PC-3 (cell line): ENCODE data around the gene OCSTAMP. TPM values are rescaled to one million over a fixed set of nuclear protein-coding genes. Genes with fewer than 3 reads are reported as not detected.

Source experiments
- ATAC-seq: fragments of 200-7000 bp; cut with Tn5 transposase; 2 replicates; pipeline ENCODE4 v1.9.1; 2020; ENCODE audit warnings: mild to moderate bottlenecking, moderate library complexity
- BruUV-seq: library from RNA; stranded (reverse); fragments of 400-500 nt; replicated peaks from 2 replicates; lab custom pipeline; 2021; lab: Mats Ljungman, UMichigan
- CTCF ChIA-PET: fragments of 300-600 bp; sonication (Branson Sonifier 250); formaldehyde crosslinking; loops from one replicate; lab custom pipeline; 2022; ENCODE audit warnings: antibody characterized with exemption; lab: Charles Lee
- POLR2A ChIA-PET: fragments of 300-600 bp; sonication (Branson Sonifier 250); formaldehyde crosslinking; loops from one replicate; lab custom pipeline; 2022; ENCODE audit warnings: antibody characterized with exemption; ENCODE audit not compliant: unreplicated experiment; lab: Charles Lee
- DNase-seq: peaks from one replicate; pipeline ENCODE4 v3.0.0-alpha.2; 2015
- H2AFZ ChIP-seq: fragments of 300-600 bp; sonication (generic); 2 replicates; pipeline ENCODE4 v1.6.0; 2016; ENCODE audit warnings: antibody characterized with exemption, low read length
- H3F3A ChIP-seq: fragments of 300-600 bp; sonication (generic); one replicate; pipeline ENCODE4 v1.6.0; 2017; ENCODE audit warnings: antibody characterized with exemption, low read length, control low read depth, mild to moderate bottlenecking; ENCODE audit not compliant: unreplicated experiment
- H3K27ac ChIP-seq: fragments of 300-600 bp; sonication (generic); 2 replicates; pipeline ENCODE4 v1.5.1; 2016; ENCODE audit warnings: mild to moderate bottlenecking, low read length
- H3K27me3 ChIP-seq: fragments of 300-600 bp; sonication (generic); 2 replicates; pipeline ENCODE4 v1.6.1; 2016; ENCODE audit warnings: low read length, mixed read lengths
- H3K36me3 ChIP-seq: fragments of 300-600 bp; sonication (generic); 2 replicates; pipeline ENCODE4 v1.6.1; 2016; ENCODE audit warnings: low read depth, mixed run types, low read length, mixed read lengths
- H3K4me1 ChIP-seq: fragments of 300-600 bp; sonication (generic); 2 replicates; pipeline ENCODE4 v1.5.1; 2016; ENCODE audit warnings: low read length; ENCODE audit not compliant: insufficient read depth
- H3K4me2 ChIP-seq: fragments of 300-600 bp; sonication (generic); 2 replicates; pipeline ENCODE4 v1.6.0; 2016; ENCODE audit warnings: low read length
- H3K4me3 ChIP-seq: fragments of 300-600 bp; sonication (generic); 2 replicates; pipeline ENCODE4 v1.5.1; 2016; ENCODE audit warnings: mild to moderate bottlenecking, low read length, mixed read lengths
- H3K79me2 ChIP-seq: fragments of 300-600 bp; sonication (generic); 2 replicates; pipeline ENCODE4 v1.6.1; 2017; ENCODE audit warnings: low read length, mixed read lengths
- H3K9ac ChIP-seq: fragments of 300-600 bp; sonication (generic); 2 replicates; pipeline ENCODE4 v1.6.0; 2016; ENCODE audit warnings: mild to moderate bottlenecking, low read length
- H3K9me2 ChIP-seq: fragments of 300-600 bp; sonication (generic); replicated peaks from 2 replicates; pipeline ENCODE4 v1.6.1; 2016; ENCODE audit warnings: mixed run types, low read length, mixed read lengths
- H3K9me3 ChIP-seq: fragments of 300-600 bp; sonication (generic); 2 replicates; pipeline ENCODE4 v1.6.1; 2016; ENCODE audit warnings: low read length, mixed read lengths
- H4K20me1 ChIP-seq: fragments of 300-600 bp; sonication (generic); 2 replicates; pipeline ENCODE4 v1.6.1; 2016; ENCODE audit warnings: low read length, mixed read lengths
- CTCF ChIP-seq: fragments of 300-600 bp; sonication (generic); conservative IDR thresholded peaks from 2 replicates; pipeline ENCODE4 v1.5.1; 2017; ENCODE audit warnings: antibody characterized with exemption, low read depth, mild to moderate bottlenecking, low read length
- EZH2 ChIP-seq: fragments of 300-600 bp; sonication (generic); IDR thresholded peaks from one replicate; pipeline ENCODE4 v1.6.1; 2017; ENCODE audit warnings: antibody characterized with exemption, mild to moderate bottlenecking, low read length; ENCODE audit not compliant: unreplicated experiment
- EZH2phosphoT487 ChIP-seq: fragments of 300-600 bp; sonication (generic); IDR thresholded peaks from 2 replicates; pipeline ENCODE4 v1.6.1; 2018; ENCODE audit warnings: mild to moderate bottlenecking, antibody characterized with exemption, low read length, borderline replicate concordance
- intact Hi-C: fragments of 100-400 bp; cut with micrococcal nuclease; formaldehyde crosslinking; loops from 2 replicates; pipeline ENCODE4 v1.9.0; 2023
- total RNA-seq: library from RNA; depleted of rRNA; stranded (reverse); fragments of >200 nt; gene quantifications from 2 replicates; pipeline ENCODE4 v1.2.3, GENCODE V29; 2014

OCSTAMP gene
- total RNA-seq, 1 experiment from 2014 or later: not detected

GRCh38 chr20:46554828-46555227, 4.4 kb upstream of the OCSTAMP start:
- no peak for ATAC-seq
- no peak for DNase-seq
- POLR2A ChIA-PET: interaction anchor here (0.5 kb wide), 1 partner anchor 133 kb away, joined by 3 read pairs; no protein-coding TSS in a partner anchor

GRCh38 chr20:46553926-46554325, 3.5 kb upstream of the OCSTAMP start:
- Histone ChIP-seq H3F3A (no peaks in the 10 kb centered on the region), H3K4me1 (peaks cover 15% of the 10 kb centered on the region), H4K20me1 (no peaks in the 10 kb centered on the region), H3K79me2 (no peaks in the 10 kb centered on the region), H3K4me2 (no peak overlapping the region), H3K9ac (no peak overlapping the region), H3K27me3 (peaks cover 4% of the 10 kb centered on the region; the same call in 1 of the 2 replicates), H3K4me3 (no peak overlapping the region), H3K9me2 (no peaks in the 10 kb centered on the region), H3K9me3 (no peaks in the 10 kb centered on the region), H2AFZ (no peak overlapping the region), H3K36me3 (no peaks in the 10 kb centered on the region), H3K27ac (no peak overlapping the region)
- ATAC-seq: no peak
- no peak for DNase-seq
- TF ChIP-seq EZH2phosphoT487 (no peak), CTCF (no peak), EZH2 (no peak)
- ChIA-PET CTCF (interaction anchor here (0.6 kb wide), 1 partner anchor 123 kb away, joined by 3 read pairs; no protein-coding TSS in a partner anchor), POLR2A (interaction anchor here (0.5 kb wide), 1 partner anchor 134 kb away, joined by 3 read pairs; no protein-coding TSS in a partner anchor)
- BruUV-seq: no TSS peak
- intact Hi-C loops: no loop called here

More at GRCh38 chr20:46554828-46555227, 4.4 kb upstream of the OCSTAMP start:
- no TSS peak for BruUV-seq
- no peak overlapping the region for H3K27ac ChIP-seq
- no peak overlapping the region for H3K4me2 ChIP-seq
- CTCF ChIA-PET: no interaction called here
- no peak overlapping the region for H2AFZ ChIP-seq
- H3K27me3 ChIP-seq: 0 out of 2 replicates have a peak, but pooled peaks cover 2% of the 10 kb centered on the region
- no peak overlapping the region for H3K9ac ChIP-seq
- no peaks in the 10 kb centered on the region for H3F3A ChIP-seq
- H3K4me1 ChIP-seq: peaks cover 18% of the 10 kb centered on the region
- no peaks in the 10 kb centered on the region for H3K36me3 ChIP-seq
- H3K9me3 ChIP-seq: no peaks in the 10 kb centered on the region
- no peak overlapping the region for H3K4me3 ChIP-seq
- no peaks in the 10 kb centered on the region for H4K20me1 ChIP-seq
- intact Hi-C loops: no loop called here
- no peaks in the 10 kb centered on the region for H3K79me2 ChIP-seq
- no peak for TF ChIP-seq EZH2
- no peak for TF ChIP-seq EZH2phosphoT487
- no peak for TF ChIP-seq CTCF
- no peaks in the 10 kb centered on the region for H3K9me2 ChIP-seq
